ENCODE measurements around the gene CENPN. TPM values are rescaled to one million over a fixed set of nuclear protein-coding genes. Genes with fewer than 3 reads are reported as not detected.

Gene CENPN
- polyA plus RNA-seq, 2 of the 4 experiments (the other 2 are of a cell fraction): 82.6 to 101 TPM

- WGBS (ENCODE audit: missing lambda C conversion rate): 67% methylated on average over 4 of the region's 4 CpGs
- no peak for TF ChIP-seq RCOR1 (IDR thresholded peaks at IDR 0.05; ENCODE audit: low read depth, low read length)
- TF ChIP-seq ELK1 (IDR thresholded peaks at IDR 0.05; ENCODE audit: low read depth, low read length): no peak
- TF ChIP-seq SMC3 (IDR thresholded peaks at IDR 0.05): no peak
- DNase-seq (ENCODE audit: low read depth in 1 of 2, low spot score in 1 of 2): no peak
- H3K9me3 ChIP-seq: no peaks in the 10 kb centered on the region
- no peak overlapping the region for H3K27ac ChIP-seq
- no peak overlapping the region for H3K4me2 ChIP-seq
- no peak for FAIRE-seq
- H3K4me3 ChIP-seq: no peak overlapping the region
- ChIA-PET CTCF (no interaction called here), POLR2A (no interaction called here)
- no peak for ATAC-seq
- H3K4me1 ChIP-seq: peaks cover 30% of the 10 kb centered on the region
Observed at GRCh38 chr16:80982646-80983045, 24.4 kb upstream of the CENPN start.

- no peak for TF ChIP-seq POLR2AphosphoS2 (conservative IDR thresholded peaks at IDR 0.05; ENCODE audit: low read length)
- TF ChIP-seq REST (IDR thresholded peaks at IDR 0.05): no peak
- TF ChIP-seq HDAC2 (IDR thresholded peaks at IDR 0.05): no peak
- TF ChIP-seq RAD21 (conservative IDR thresholded peaks at IDR 0.05 in 1 of 2, IDR thresholded peaks at IDR 0.05 in 1 of 2): no peak
- TF ChIP-seq NR3C1 (IDR thresholded peaks at IDR 0.05): no peak
- peak; percentile 93 for TF ChIP-seq MAFK (IDR thresholded peaks at IDR 0.05; ENCODE audit: partially characterized antibody)
- TF ChIP-seq KDM5A (IDR thresholded peaks at IDR 0.05): no peak
- no peak for TF ChIP-seq PHF8 (IDR thresholded peaks at IDR 0.05; ENCODE audit: borderline replicate concordance, low read depth)
- peak; percentile 68 for TF ChIP-seq NFE2L2 (conservative IDR thresholded peaks at IDR 0.05; ENCODE audit: low read length)
- Histone ChIP-seq H3K9me3 (no peaks in the 10 kb centered on the region), H3K4me1 (peaks cover 26% of the 10 kb centered on the region), H3K4me2 (peak overlapping the region; percentile 26; the same call in 2 of the 3 replicates), H3K27ac (peak overlapping the region in 1 of 2 experiments; percentile 51; a peak in 1 of 6 replicates), H3K4me3 (no peak overlapping the region)
- DNase-seq (ENCODE audit: low read depth in 1 of 2, low spot score in 1 of 2): peak in 1 of 2 experiments; percentile 31
- ChIA-PET POLR2A (interaction anchor here (1.8 kb wide), 1 partner anchor 9 kb away, joined by 5 read pairs; no protein-coding TSS in a partner anchor), CTCF (interaction anchor here (0.7 to 1.4 kb wide), 3 partner anchors 10 to 35 kb away, joined by 3 to 4 read pairs (median 3); no protein-coding TSS in a partner anchor)
- no peak for FAIRE-seq
- peak in 1 of 2 experiments; percentile 49; a peak in 2 of 6 replicates for ATAC-seq
- WGBS (ENCODE audit: missing lambda C conversion rate): 84% methylated on average over 6 of the region's 6 CpGs
Observed at GRCh38 chr16:80984124-80984892, 22.7 kb upstream of the CENPN start.

GRCh38 chr16:80985611-80986010, 21.4 kb upstream of the CENPN start:
- Histone ChIP-seq H3K4me1 (peaks cover 38% of the 10 kb centered on the region), H3K4me2 (no peak overlapping the region), H3K9me3 (no peaks in the 10 kb centered on the region), H3K4me3 (no peak overlapping the region), H3K27ac (no peak overlapping the region)
- ATAC-seq (no peak), DNase-seq (ENCODE audit: low read depth in 1 of 2, low spot score in 1 of 2) (no peak), FAIRE-seq (no peak)
- 56% methylated on average over 2 of the region's 2 CpGs for WGBS (ENCODE audit: missing lambda C conversion rate)
- CTCF ChIA-PET: interaction anchor here (0.8 to 2.7 kb wide), 6 partner anchors 11 to 61 kb away, joined by 3 to 18 read pairs (median 3); partner anchors contain the start of gene ATMIN
- TF ChIP-seq JUN (IDR thresholded peaks at IDR 0.05) (no peak), PHF8 (IDR thresholded peaks at IDR 0.05; ENCODE audit: borderline replicate concordance, low read depth) (no peak), CEBPB (IDR thresholded peaks at IDR 0.05) (no peak), NR3C1 (IDR thresholded peaks at IDR 0.05) (no peak), RFX5 (IDR thresholded peaks at IDR 0.05) (no peak), RCOR1 (IDR thresholded peaks at IDR 0.05; ENCODE audit: low read depth, low read length) (no peak), POLR2AphosphoS2 (conservative IDR thresholded peaks at IDR 0.05; ENCODE audit: low read length) (no peak), JUNB (IDR thresholded peaks at IDR 0.05) (no peak), MYC (IDR thresholded peaks at IDR 0.05; ENCODE audit: borderline replicate concordance, low read length) (no peak), EHF (CRISPR knock-in tag; IDR thresholded peaks at IDR 0.05) (no peak), BHLHE40 (IDR thresholded peaks at IDR 0.05; ENCODE audit: low read depth, low read length) (no peak), MAZ (IDR thresholded peaks at IDR 0.05; ENCODE audit: borderline replicate concordance, low read depth, low read length) (no peak), SREBF2 (IDR thresholded peaks at IDR 0.05) (no peak), KDM5A (IDR thresholded peaks at IDR 0.05) (no peak), FOSB (CRISPR knock-in tag; IDR thresholded peaks at IDR 0.05) (no peak), POLR2A (IDR thresholded peaks at IDR 0.05; ENCODE audit: low read length) (no peak), BCL3 (IDR thresholded peaks at IDR 0.05) (no peak)
- POLR2A ChIA-PET: interaction anchor here (0.6 kb wide), 1 partner anchor 24 kb away, joined by 3 read pairs; no protein-coding TSS in a partner anchor

Measured in A549 (cell line).